ENCODE data around the gene RPS27A. TPM values are rescaled to one million over a fixed set of nuclear protein-coding genes. Genes with fewer than 3 reads are reported as not detected.
"Not testable (repeated sequence)": the region's sequence is repeated elsewhere in the genome, so short reads cannot be mapped to it uniquely, and the experiment has no call there.

The RPS27A gene
- total RNA-seq (2014; rRNA removed; shearing (Covaris generic)): 1,113 and 1,144 TPM in 2 replicates
- polyA plus RNA-seq (2016; fragmentation: Nextera tagmentation; extraction: Ambion mirVana): 775 TPM in 2 replicates

DNA sequence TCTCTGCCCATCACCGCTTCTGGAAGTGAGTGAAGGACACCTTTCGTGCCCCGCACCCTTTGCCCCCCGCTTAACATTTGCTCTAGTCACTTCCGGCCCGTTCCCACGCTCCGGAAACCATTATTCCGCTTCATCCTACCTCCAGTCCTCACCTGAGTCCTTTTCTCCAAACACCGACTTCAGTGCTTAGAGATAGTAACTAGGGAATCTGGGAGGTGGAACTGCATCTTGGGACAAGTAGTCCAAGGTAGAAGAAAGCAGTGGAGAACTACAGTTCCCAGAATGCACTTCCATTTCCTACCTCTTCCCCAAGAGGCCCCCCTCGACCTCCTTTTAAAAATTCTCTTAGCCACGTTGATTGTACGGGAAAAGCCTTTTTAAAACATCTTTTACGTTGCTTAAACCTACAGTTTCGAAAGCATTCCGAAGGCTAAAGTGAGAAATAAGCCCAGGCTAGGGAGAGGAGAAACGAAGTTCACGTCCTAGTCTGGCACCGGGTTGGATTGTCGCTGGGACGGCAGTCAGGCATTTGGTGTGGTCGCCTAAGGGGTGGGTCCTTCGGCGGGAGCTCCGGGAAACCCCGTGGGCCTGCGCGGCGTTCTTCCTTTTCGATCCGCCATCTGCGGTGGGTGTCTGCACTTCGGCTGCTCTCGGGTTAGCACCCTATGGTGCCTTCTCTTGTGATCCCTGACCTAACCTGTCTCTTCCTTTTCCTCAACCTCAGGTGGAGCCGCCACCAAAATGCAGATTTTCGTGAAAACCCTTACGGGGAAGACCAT lies at the start of gene RPS27A, which contains the start of gene CLHC1:
RPS27A (plus strand) TSS at position 605 of the 779 bp plus-strand sequence; CDS start at position 742, 137 bp downstream.
CLHC1 (minus strand) TSS at position 210 of the 779 bp plus-strand sequence. CDS start 9,882 bp downstream, outside the sequence.
- Histone ChIP-seq H3K4me2 (ENCODE audit: unreplicated experiment) (peak within 1 kb of the TSS; percentile 94), H3K9me3 (ENCODE audit: low read depth) (no peaks in the 10 kb centered on the region), H3K27ac (peak within 1 kb of the TSS; percentile 94), H3K4me1 (ENCODE audit: insufficient read depth) (peaks cover 23% of the 10 kb centered on the region), H3K9ac (peak within 1 kb of the TSS; percentile 98), H3K27me3 (replicated peaks; ENCODE audit: insufficient read depth) (no peaks in the 10 kb centered on the region), H2AFZ (peak within 1 kb of the TSS; percentile 90), H3K4me3 (peak within 1 kb of the TSS; percentile 100), H4K20me1 (ENCODE audit: insufficient read depth) (no peaks in the 10 kb centered on the region), H3K79me2 (ENCODE audit: insufficient read depth) (peaks cover 85% of the 10 kb centered on the region), H3F3A (ENCODE audit: insufficient read depth) (peaks cover 37% of the 10 kb centered on the region), H3K9me2 (ENCODE audit: insufficient read depth) (no peaks in the 10 kb centered on the region), H3K36me3 (ENCODE audit: low read depth) (peaks cover 36% of the 10 kb centered on the region)
- TF ChIP-seq EZH2phosphoT487 (IDR thresholded peaks at IDR 0.05; ENCODE audit: insufficient read depth, low read depth): no peak
- TF ChIP-seq EZH2 (IDR thresholded peaks at IDR 0.05; ENCODE audit: insufficient read depth, poor library complexity, severe bottlenecking): no peak
- 1% methylated on average over 37 of the region's 37 CpGs for WGBS, 2 experiments (ENCODE audit: low coverage in 1 of 2, low lambda C conversion rate in 2 of 2, missing lambda C conversion rate in 2 of 2)
- DNase-seq: peak; percentile 94
- in situ Hi-C loops (cut with MboI): no loop called here

- H3K27me3 ChIP-seq (replicated peaks; ENCODE audit: insufficient read depth); H3K4me2 ChIP-seq (ENCODE audit: unreplicated experiment); H3K4me1 ChIP-seq (ENCODE audit: insufficient read depth); H3F3A ChIP-seq (ENCODE audit: insufficient read depth); H3K36me3 ChIP-seq (ENCODE audit: low read depth); H4K20me1 ChIP-seq (ENCODE audit: insufficient read depth); H3K9me2 ChIP-seq (ENCODE audit: insufficient read depth); DNase-seq; H3K4me3 ChIP-seq; H3K9me3 ChIP-seq (ENCODE audit: low read depth); H2AFZ ChIP-seq; H3K9ac ChIP-seq; H3K79me2 ChIP-seq (ENCODE audit: insufficient read depth); H3K27ac ChIP-seq: not testable (repeated sequence)
- 93 to 95% methylated on average over 8 of the region's 8 CpGs for WGBS, 2 experiments (ENCODE audit: low coverage in 1 of 2, low lambda C conversion rate in 2 of 2, missing lambda C conversion rate in 2 of 2)
- in situ Hi-C loops (cut with MboI): loop anchor here (25.0 kb wide), 1 partner anchor 1075 kb away; the partner anchor contains the start of gene ACYP2
Observed at GRCh38 chr2:55186837-55187236, 45.7 kb upstream of the RPS27A start.

DNA sequence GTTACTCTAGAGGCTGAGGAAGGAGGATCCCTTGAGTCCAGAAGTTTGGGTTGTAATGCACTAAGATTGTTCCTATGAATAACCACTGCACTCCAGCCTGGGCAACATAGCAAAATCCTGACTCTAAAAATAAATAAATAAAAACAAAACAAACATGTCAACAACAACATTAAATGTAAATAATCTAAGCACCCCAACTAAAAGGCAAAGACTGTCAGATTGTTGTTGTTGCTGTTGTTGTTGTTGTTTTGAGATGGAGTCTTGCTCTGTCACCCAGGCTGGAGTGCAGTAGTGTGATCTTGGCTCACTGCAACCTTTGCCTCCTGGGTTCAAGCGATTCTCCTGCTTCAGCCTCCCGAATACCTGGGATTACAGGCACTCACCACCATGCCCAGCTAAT lies 40.6 kb upstream of the RPS27A start:
- H3K4me1 ChIP-seq (ENCODE audit: insufficient read depth); H3K4me2 ChIP-seq (ENCODE audit: unreplicated experiment); H2AFZ ChIP-seq; H3K4me3 ChIP-seq; H3K27me3 ChIP-seq (replicated peaks; ENCODE audit: insufficient read depth); H3F3A ChIP-seq (ENCODE audit: insufficient read depth); H3K9me3 ChIP-seq (ENCODE audit: low read depth); H3K9me2 ChIP-seq (ENCODE audit: insufficient read depth); H4K20me1 ChIP-seq (ENCODE audit: insufficient read depth); H3K27ac ChIP-seq; H3K79me2 ChIP-seq (ENCODE audit: insufficient read depth); H3K9ac ChIP-seq; DNase-seq; H3K36me3 ChIP-seq (ENCODE audit: low read depth): not testable (repeated sequence)
- in situ Hi-C loops (cut with MboI): loop anchor here (25.0 kb wide), 1 partner anchor 1080 kb away; the partner anchor contains the start of gene ACYP2
- 94 to 96% methylated on average over 2 of the region's 2 CpGs for WGBS, 2 experiments (ENCODE audit: low coverage in 1 of 2, low lambda C conversion rate in 2 of 2, missing lambda C conversion rate in 2 of 2)

GRCh38 chr2:55196526-55196925 lies 36.0 kb upstream of the RPS27A start:
- H4K20me1 ChIP-seq (ENCODE audit: insufficient read depth): no peaks in the 10 kb centered on the region
- TF ChIP-seq EZH2phosphoT487 (IDR thresholded peaks at IDR 0.05; ENCODE audit: insufficient read depth, low read depth) (no peak), EZH2 (IDR thresholded peaks at IDR 0.05; ENCODE audit: insufficient read depth, poor library complexity, severe bottlenecking) (no peak)
- no peaks in the 10 kb centered on the region for H3F3A ChIP-seq (ENCODE audit: insufficient read depth)
- no peaks in the 10 kb centered on the region for H3K9me3 ChIP-seq (ENCODE audit: low read depth)
- H3K9me2 ChIP-seq (ENCODE audit: insufficient read depth): 0 out of 2 replicates have a peak, but pooled peaks cover 5% of the 10 kb centered on the region
- in situ Hi-C loops (cut with MboI): loop anchor here (25.0 kb wide), 1 partner anchor 1084 kb away; the partner anchor contains the start of gene ACYP2
- no peak overlapping the region for H2AFZ ChIP-seq
- 91 to 95% methylated on average over 2 of the region's 2 CpGs for WGBS, 2 experiments (ENCODE audit: low coverage in 1 of 2, low lambda C conversion rate in 2 of 2, missing lambda C conversion rate in 2 of 2)
- no peaks in the 10 kb centered on the region for H3K79me2 ChIP-seq (ENCODE audit: insufficient read depth)
- no peak overlapping the region for H3K9ac ChIP-seq
- peaks cover 5% of the 10 kb centered on the region; the same call in 1 of the 2 replicates for H3K36me3 ChIP-seq (ENCODE audit: low read depth)
- no peak overlapping the region for H3K4me2 ChIP-seq (ENCODE audit: unreplicated experiment)
- H3K4me1 ChIP-seq (ENCODE audit: insufficient read depth): no peaks in the 10 kb centered on the region
- DNase-seq: no peak
- H3K27ac ChIP-seq: no peak overlapping the region
- no peak overlapping the region for H3K4me3 ChIP-seq
- no peaks in the 10 kb centered on the region for H3K27me3 ChIP-seq (replicated peaks; ENCODE audit: insufficient read depth)

Data from GM23248 (cell line).